Measurements from ENCODE around the gene DOCK9.

Gene DOCK9

DNA sequence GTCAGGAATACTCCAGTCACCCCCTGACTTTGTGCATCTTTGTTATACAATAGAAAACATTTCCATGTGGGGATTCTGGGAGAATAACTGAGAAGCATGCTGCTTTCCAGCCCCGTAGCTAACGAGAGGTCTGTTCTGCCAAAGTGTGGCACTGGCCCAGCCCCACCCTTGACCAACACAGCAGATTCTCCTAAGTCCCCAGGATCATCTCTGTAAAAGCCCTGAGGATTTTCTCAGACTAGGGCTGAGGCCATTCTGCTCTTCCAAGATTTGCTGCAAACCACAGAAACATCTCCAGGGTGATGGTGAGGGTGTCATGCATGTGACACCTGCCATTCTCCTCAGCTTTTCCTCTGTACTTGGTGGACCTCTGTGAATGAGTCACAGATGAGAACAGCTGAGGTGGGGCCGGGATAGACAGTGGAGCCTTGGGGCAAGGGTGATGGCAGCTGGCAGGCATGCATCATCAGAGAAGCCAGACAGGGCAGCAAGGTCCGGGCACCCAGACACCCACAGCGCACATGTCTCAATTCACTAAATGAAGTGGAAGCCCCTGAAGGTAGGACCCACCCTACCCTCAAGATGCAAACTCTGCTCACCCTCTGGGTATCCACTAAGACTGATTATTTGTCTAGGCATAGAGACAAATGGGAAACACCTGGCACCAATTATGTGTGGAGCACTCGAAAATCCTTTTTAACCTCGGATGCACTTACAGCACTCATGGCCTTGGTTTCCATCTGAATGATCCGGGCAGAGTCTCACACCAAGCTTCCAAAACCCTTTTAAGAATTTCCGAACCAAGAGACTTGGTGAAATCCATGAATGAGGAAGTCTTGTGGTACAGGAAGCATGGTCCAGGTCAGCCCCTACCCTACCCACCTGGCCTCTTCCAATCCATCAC lies 20.1 kb upstream of the DOCK9 start:
- DNase-seq = no peak

DNA sequence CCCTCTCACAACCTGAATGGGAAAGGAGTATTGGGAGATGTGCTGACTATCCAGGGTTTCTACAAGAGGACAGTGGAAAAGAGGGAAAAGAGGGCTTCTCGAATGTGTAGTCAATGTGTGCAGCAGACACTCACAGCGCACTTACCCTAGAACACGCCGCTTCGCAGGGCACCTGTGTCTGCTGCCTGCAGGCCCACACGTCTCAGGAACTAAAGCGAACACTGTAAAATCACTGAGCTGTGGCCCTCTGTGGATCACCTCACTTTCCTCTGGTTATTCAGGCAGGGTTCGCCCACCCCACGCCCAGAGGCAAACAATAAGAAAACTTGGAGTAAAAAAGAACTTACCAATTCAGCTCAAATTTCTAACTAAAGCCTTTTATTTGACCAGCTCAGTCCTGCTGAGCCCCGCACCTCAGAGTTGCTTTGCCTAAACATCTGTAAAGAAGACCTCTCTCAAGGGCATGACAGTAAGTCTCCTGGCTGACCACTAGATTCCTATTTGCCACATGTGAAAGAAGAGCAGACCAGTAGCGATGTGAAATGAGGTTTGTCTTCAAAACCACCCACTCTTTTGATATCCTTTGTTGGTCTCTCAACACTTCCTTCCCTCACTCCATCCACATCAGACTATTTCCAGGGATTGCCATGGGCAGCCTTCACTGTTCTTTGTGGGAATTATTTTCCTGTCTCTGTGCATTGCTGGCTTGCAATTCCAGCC lies 19.3 kb upstream of the DOCK9 start:
- DNase-seq = no peak

DNA sequence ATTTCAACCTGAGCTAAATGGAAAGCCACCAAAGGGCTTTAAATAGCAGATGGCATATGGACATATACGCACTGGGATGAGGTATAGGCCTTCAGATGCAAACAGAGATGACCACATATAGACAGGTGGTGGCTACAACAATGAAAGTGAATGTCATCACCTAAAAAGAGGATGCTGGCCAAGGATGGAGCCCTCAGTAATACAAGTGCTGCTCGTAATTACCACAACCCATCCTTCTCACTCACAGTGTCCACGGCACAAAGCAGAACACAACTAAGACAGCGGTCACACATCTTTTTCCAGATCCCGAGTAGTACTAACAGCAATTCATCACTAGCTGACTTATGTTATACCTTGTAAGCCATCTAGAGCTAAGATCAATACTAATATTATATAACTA lies 18.2 kb upstream of the DOCK9 start:
- DNase-seq = no peak

DNA sequence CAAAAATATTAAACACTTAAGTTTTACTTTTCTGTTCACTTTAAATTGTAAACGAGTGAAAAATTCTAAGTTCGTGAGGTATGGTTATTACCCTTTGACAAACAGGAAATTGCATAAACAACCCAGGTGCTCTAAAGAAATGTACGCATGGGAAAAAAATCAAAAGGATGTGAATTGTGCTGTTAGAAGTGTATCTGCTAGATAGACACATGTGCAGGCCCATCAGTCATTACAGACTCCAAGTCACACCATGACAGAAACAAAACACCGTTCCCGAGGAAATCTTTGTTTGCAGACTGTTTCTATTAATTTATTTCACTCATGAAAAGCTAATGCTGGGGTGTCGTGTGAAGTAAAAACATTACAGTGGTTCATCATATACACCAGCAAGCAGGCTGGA lies 17.0 kb upstream of the DOCK9 start:
- DNase-seq = no peak

DNA sequence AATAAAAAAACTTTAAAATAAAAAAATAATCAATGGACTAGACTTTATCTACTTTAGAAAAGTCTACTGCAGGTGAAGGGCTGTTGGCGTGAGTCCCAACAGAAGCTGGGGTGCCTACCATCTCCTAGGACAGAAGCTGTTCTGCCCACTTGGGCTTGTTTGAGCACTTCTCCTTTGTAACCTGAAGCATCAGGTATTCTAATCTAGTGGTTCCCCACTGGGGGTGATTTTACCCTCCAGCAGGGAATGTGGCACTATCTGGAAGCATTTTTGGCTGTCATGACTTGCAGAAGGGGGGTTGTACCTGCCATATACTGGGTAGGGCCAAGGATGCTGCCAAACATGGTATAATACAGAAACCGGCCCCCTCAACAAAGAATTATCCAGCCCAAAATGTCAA lies 16.2 kb upstream of the DOCK9 start:
- DNase-seq = no peak

DNA sequence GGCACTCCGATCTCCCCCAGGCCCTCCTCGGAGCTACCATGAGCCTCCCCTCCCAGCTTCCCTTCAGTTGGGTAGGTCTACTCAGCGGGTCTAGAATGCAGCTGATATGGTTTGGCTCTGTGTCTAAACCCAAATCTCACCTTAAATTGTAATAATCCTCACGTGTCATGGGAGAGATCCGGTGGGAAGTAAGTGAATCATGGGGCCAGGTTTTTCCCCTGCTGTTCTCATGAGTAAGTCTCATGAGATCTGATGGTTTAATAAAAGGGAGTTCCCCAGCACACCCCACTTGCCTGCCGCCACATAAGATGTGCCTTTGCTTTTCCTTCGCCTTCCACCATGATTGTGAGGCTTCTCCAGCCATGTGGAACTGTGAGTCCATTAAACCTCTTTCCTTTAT lies 14.5 kb upstream of the DOCK9 start:
- DNase-seq = no peak

DNA sequence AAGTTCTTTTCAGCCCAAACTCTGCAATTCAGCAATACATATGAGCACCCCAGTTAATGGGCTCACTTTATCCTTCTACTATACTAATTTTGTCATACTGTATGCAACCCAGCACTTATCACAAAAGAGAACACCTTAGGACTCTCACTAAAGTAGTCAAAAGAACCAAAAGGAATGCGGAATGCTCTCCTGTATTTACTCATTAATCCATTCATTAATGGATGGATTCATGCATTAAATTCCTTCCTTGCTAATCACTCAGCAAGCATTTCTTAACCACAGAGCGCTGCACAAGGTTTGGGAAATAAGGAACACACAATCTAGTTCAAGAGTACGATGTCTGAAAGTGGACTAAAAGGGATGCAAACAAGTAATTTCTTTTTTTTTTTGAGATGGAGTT lies 12.8 kb upstream of the DOCK9 start:
- DNase-seq = no peak

DNA sequence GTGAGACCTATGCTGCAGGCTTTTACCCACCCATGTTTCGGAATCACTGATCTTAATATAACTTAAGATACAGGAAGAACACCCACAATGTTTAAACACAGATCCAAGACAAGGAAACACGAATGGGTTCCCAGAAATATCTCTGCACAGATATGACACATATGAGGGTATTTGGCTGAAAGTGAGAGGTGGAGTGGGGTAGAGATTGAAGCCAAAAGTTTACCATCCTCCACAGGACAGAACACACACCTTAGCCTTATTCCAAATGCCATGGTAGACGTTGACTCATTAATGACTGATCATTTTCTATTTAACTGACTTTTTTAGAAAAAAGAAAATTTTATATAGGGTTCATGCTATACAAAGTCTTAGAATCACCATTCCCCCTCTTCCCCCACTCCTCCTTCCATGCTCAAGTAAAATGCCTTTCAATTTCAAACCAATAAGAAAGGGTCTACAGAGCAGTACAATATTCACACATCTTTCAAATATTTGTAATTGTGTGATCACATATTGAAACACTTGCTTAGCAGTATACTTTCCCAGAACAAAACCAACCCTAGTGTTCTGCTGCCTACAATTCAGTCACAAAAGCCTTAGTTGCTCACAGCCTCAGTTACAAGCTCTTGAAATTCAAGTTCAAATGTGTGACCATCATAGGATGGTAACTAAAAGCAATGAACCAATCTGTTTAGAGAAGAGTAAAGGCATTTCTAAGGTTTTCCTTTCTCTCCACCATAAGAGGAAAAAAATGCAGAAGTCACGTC lies 11.8 kb upstream of the DOCK9 start:
- DNase-seq = no peak

DNA sequence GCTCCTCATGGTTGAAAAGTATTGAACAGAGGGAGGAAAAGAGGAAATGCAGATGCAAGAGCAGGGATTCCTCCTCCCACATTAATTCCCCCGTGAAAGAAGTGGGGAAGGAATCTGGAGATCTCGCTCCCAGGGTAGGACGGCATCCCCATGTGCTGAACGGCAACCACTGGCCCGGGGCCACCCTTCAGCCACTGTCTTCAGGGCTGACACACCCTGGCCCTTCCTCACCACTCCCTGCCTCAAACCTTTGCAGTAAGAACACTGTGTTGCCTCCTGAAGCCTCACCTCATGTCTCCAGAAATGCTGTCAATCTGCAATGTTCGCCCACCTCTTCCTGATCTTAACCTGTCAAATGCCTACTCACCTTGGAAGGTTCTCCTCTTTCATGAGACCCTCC lies 10.9 kb upstream of the DOCK9 start:
- DNase-seq = no peak

DNA sequence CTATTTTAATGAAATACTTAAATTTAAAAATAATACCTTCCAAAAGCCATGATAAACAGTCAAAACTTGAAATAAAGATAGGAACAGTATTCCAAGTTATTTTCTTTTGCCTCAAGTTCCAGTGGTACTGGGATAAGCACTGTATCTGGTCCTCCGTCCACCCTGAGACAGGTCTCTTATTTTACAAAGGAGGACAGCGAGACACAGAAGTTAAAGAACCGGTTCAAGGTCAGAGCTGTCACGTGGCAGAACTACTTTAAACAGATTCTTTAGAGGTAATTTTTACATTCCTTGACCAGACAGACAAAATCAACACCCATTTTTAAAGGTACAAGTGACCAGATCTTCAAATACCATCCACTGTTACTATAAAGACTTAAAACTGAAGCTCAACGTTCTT lies 10.4 kb upstream of the DOCK9 start:
- DNase-seq = no peak

DNA sequence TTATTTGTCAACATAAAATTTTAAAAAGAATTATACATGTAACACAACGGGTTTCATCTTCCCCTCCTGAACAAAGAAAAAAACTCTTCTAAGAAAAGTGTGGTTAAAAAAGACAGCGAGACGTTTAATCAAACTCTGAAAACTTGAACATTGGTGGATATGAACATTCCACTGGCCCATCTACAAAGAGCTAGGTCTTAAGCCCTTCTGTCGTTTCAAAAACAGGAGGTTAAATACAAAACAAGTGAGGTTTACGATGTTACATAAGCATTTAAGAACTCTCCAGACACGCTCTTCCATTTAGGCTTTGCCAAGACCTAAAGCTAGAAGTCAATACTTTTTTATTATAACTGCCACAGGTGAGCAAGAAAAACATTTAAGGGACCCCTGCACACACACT lies 9.4 kb upstream of the DOCK9 start:
- DNase-seq = no peak

DNA sequence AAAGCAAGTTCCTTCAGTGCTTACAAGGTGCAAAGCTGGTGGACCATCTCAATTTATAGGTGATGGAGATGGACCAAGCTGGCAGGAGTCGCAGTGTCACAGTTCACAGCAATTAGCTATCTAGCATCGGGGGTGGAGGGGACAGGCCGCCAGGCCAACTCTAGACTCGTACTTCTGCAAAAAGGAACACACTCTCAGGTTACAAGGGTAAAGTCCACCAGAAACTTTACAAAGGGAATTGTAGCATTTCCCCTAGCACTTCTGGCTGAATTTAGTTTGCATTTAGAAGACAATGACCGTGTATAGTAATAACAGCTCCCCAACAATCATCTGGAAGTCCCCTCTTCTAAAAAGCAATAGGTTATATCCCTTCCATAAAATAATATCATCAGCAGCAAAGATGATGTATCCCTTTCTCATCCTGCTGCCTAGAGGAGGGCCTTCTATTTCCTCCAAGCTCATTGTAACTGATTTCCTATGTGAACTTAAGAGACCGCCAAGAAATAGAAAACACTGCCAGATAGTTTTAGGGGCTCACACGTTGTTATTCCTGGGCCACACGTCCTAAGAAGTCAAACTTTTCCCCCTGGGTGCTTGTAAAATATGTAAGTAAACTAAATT lies 8.5 kb upstream of the DOCK9 start:
- DNase-seq = no peak

DNA sequence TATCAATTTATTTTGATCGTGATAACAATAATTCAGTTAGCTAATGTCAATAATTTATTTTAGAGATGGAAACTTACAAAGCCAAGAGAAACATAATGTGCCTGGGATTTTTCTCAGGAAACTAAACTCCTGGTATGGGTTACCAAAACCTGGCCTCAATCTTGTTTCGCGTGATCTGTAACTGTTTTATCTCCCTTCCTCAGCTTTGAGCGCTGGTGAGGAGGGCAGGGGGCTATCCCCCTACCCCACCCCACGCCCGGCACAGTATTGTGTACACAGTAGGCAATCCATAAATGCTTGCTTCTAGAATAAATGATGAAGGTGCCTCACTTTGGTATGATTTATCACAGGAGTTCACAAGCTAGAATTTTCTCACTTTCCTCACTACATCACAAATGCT lies 7.7 kb upstream of the DOCK9 start:
- DNase-seq = no peak

DNA sequence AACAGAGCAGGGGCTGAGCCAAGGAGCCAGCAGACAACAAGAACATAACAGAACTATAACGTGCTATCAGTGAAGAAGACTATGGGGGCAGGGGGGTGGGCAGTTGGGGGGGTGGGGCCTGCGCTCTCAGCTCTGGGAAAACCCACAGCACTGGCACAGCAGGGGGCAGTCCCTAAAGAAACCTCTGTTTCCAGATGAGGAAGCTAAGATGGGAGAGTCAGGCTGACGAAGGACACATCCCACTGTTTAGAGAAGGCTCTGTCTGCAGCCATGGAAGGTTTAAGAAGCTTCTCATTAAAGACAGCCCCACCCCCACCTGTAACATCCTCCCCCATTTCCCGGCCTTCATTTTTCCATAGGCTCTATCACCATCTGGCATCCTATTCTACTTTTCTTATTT lies 7.1 kb upstream of the DOCK9 start:
- no peak for DNase-seq

DNA sequence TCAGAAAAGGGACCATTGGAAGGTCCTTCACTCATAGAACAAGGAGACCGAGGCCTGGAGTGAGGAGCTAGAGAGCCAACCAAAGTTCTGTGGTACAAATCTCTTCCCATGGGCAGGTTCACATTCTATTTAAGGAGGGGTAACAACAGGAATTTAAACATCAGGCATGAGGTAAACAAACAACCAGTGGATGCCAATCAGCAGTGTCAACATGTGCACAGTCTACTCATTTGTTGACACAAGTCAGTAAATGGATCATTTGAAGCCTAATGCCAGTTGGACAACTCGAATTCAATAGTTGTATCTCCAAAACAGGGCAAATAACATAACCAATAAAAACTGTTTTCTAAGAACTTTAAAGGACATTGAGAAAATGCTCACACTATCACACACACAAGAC lies 6.3 kb upstream of the DOCK9 start:
- no peak for DNase-seq

DNA sequence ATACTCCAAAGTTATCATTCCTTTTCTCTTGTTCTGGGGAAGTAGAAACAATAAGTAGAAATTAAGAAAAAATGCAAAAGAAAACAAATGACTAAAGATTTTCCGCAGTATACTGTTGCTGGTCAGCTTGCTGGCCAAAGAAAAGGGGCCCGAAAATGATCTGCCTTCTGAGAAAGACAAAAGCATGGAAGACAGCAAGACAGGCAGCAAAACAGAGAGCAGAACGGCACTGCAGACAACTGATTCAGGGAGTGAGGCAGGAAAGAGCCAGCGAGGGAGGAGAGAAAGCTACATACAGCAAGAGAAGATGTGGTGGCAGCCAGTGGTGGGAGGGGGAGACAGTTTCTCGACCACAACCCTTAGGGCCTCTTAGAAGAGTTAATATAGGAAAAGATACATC lies 5.3 kb upstream of the DOCK9 start:
- no peak for DNase-seq

DNA sequence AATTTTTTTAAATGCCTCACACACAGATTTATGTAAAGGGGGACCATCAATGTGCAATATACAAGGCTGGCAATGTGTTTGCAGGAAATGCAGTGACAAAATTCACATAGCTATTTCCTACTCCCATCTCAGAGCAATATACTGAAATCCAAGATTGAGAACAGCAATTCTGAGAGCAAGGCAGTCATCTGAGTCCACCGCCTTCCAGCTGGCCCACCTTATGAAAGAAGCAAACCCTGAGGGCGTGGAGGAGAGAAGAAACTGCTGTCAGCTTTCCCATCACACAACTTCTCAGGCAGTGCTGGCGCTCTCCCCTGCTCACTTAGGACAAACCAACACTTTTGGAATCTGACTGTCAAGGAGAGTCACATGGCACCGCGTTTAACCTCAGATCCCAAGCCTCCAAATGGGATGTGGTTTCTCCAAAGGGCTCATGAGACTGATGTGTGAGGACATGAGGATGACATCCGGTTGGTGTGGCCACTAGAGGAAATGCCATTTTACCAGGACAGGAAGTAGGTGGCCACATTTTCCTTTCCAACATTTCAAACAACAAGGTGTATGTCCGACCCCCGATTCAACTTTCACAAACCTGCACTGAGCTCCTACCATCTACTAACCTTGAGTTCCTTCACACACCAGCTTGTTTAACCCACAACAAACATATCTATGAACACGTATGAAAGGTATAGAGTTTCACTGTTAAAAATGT lies 3.7 kb upstream of the DOCK9 start:
- no peak for DNase-seq

DNA sequence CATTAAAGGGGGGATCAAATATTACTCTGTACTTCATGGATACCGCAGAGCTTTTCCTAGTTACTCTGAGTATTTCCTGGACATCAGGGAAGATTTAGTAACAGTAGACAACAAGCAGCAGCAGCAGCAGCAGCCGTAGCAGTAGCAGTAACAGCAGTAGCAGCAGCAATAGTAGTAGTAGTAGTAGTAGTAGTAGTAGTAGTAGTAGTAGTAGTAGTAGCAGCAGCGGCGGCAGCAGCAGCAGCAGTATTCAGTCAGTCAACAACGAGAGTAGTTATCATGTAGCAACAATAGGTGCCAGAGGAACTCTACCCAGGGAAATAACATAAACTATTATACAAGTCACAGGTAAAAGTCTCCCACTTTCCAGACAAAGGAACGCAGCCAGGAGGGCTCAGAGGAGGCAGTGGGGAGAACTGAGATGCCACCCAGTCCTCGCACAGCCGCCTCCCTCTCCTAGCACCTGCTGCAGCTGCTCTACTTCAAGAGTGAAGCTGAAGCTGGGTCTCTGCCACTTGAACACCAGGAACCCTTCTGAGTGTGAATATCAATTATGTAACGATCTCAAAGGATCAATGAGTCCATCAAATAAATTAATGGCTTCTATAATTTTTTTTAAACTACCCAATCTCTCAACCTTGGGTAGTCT lies 1.3 kb upstream of the DOCK9 start:
- DNase-seq = no peak

DNA sequence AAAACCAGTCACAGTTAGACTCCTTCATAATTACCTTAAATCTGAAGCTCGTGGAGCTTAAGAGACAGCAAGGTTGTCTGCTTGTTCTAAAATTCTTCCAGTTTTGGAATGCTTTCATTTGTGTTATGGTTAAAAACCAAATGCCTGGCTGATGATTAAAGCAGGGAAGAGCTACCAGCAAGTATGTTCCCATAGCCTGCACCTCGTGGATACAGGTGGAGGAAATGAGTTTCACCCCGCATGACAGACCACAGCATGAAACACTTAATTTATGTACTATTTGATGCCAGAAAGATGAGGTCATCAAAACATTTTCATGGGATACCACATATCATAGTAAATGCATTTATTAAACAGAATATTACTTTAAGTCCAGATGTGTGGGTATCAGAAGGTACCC lies 416 bp upstream of the DOCK9 start:
- DNase-seq = no peak

DNA sequence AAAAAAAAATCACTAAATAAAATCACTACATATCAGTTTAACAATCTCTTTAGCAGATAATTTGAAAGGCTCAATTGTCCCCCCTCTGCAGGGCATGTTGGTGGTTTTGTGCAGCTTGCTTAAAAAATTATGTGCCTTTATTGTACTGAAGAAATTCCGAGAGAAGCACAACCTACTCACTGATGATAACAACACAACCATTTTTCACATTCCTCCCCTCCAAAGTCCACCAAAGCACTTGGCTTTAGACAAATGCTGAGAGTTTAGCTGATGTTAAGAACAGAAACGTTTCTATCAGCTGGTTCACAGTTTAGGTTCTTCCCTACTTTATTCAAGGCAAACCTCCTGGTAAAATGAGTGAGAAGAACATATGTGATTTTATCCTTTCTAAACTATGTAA lies 923 bp downstream of the DOCK9 start:
- DNase-seq = no peak

DNA sequence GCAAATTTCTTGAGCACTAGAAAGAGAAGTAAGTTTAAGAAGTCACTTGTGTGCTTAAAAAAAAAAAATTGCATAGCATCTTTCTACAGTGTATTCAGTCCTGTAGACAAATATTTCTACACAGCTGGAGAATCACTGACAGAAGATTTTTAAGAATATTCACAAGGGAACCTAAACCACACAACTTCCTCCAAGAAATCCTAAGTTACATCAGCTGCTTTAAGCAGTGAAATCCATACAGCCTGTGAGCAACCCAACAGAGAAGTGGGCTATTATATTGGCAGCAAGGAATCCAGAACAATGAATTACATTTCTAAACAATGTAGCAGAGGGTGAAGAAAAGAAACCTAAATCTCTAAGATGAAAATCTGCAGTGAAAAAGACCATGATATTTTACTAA lies 1.5 kb downstream of the DOCK9 start:
- no peak for DNase-seq

DNA sequence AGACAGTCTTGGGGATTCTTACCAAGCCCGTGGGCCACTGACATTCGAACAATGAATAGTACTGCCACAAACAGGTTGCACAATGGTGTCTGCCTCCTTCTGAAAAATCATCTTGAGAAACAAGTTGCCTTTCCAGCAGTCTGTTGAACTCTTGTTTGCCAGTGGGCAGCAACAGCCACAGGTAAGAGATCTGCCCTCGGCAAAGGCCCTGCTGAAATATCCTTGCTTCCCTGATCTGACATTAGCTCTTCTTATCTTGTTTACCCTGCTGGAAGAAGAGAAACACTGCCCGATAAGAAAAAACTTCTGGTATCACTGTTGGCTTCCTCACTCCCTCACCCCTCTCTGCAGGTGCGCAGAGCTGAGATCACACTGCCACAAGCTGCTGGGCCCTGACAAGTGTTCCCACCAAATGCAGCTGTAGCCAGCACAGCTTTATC lies 2.0 kb downstream of the DOCK9 start:
- DNase-seq = no peak
